GM19351 (cell line): ENCODE data around the gene ELAC1.
"Not testable (repeated sequence)": the region's sequence is repeated elsewhere in the genome, so short reads cannot be mapped to it uniquely, and the experiment has no call there.

Experiments
- ATAC-seq: cut with Tn5 transposase; IDR thresholded peaks from one replicate; pipeline ENCODE4 v1.9.1; 2021; ENCODE audit warnings: mild to moderate bottlenecking, moderate library complexity; ENCODE audit not compliant: unreplicated experiment

ELAC1 gene

DNA sequence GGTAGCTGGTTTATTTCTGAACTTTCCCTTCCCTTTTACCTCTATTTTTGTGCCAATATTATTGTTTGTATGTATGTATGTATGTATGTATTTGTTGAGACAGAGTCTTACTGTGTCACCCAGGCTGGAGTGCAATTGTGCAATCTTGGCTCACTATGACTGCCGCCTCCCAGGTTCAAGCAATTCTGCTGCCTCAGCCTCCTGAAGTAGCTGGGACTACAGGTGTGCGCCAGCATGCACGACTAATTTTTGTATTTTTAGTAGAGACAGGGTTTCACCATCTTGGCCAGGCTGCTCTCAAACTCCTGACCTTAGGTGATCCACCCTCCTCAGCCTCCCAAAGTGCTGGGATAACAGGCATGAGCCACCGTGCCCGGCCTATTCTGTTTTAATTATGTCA lies 4.6 kb downstream of the ELAC1 start:
- not testable (repeated sequence) for ATAC-seq

DNA sequence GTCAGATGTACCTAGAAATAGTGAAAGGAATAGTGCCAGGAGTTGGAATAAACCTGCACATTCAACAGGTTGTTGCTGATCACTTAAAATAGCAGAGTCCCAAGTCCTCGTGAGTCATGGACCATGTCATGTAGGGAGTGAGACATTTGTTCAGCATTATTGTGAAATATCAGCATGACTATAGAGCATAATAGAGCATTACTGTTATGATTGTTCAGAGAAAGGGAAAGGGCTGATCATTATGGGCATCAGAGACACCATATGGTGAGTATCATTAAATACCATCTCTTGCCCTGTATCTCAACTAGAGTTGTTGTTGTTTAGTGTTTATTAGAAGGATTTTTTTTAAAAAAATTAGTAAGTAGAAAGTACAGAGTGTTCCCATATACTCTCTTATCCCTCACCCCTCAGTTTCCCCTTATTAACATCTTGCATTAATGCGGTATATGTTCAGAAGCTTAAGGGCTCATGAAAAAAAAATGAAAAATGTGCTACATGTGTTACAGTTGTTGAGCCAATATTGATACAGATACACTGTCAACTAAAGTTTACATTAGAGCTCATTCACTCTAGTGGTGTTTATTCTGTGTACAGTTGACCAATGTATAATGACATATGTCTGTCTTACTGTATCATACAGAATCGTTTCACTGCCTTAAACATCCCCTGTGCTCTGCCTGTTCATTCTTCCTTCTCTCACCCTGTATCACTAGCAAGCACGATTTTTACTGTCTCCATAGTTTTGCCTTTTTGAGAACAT lies 5.7 kb downstream of the ELAC1 start:
- no peak for ATAC-seq

DNA sequence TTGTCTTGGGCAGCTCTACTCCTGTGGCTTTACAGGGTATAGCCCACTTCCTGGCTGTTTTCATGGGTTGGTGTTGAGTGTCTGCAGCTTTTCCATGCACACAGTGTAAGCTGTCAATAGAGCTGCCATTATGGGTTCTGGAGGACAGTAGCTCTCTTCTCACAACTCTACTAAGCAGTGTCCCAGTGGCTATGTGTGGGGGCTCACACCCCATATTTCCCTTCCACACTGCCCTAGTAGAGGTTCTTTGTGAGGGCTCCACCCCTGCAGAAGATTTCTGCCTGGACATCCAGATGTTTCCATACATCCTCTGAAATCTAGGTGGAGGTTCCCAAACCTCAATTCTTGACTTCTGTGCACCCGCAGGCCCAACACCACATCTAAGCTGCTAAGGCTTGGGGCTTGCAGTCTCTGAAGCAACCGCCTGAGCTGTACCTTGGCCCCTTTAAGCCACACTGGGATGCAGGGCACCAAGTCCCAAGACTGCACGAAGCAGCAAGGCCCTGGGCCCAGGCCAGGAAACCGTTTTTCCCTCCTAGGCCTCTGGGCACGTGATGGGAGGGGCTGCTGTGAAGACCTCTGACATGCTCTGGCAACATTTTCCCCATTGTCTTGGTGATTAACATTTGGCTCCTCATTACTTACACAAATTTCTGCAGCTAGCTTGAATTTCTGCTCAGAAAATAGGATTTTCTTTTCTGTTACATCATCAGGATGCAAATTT lies 9.4 kb downstream of the ELAC1 start:
- ATAC-seq = no peak

DNA sequence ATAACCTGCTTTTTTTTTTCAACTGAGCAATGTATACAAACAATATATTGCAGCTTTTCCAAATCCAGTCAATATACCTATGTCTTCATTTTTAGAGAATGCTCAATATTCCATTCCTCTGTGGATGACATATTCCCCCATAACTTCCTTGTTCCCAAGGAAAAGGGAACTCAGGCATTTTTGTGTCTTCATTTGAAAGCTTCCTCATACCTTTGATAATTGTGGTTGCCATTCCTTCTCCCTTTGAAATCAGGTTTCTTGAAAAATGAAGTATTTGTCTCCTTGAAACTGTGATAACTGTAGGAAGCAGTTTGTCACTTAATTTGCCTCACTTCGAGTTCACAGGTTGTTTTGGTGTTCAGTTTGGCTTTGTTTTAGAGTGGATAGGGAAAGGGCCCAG lies 13.5 kb downstream of the ELAC1 start:
- no peak for ATAC-seq

DNA sequence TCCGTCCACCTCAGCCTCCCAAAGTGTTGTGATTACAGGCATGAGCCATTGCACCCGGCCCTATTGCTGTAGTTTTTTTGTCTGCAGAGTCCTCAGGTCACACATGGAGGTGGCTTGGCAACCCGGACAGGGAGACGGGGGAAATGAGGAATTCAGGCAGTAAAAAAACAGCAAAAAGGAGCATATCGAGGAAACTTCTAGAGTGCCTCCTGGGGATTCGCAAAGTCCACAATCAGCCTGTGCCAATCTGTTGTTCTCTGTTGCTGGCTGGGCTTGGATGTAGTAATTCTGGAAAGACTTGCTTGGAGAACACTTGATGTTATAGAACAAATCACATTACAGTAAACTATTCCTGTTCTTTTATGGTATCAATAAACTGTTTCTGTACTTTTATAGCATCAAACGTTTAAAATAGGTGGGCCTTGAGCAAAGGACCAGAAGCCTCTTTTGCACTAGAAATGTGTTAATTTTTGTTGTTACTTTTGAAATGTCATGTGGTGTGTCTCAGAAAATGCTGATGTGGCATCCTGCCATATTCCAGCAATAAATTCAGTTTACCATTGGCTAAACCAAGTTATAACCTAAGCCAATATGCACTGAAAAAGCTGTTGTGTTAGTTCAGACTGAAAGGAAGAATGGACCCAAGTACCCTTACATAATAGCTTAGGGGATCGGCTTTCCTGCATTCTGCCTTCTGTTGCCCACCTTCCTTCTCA lies 14.4 kb downstream of the ELAC1 start:
- ATAC-seq = no peak

DNA sequence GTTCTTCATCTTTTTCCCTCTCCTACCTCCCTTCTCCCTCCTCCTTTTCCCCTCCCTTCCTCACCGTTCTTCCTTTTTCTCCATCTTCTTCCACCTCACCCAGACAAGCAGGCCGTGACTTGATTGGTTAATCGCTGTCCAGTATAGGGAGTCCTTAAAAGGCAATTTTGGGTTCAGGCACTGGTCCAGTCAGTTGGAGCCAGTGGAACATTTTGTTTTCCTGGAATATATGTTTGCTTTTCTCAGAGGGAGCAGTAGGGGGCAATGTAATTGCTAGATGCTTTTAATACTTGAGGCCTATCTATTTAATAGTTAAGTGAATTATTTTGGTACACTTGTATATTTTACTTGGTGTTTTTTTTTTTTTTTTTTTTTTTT lies 15.0 kb downstream of the ELAC1 start:
- ATAC-seq = no peak

DNA sequence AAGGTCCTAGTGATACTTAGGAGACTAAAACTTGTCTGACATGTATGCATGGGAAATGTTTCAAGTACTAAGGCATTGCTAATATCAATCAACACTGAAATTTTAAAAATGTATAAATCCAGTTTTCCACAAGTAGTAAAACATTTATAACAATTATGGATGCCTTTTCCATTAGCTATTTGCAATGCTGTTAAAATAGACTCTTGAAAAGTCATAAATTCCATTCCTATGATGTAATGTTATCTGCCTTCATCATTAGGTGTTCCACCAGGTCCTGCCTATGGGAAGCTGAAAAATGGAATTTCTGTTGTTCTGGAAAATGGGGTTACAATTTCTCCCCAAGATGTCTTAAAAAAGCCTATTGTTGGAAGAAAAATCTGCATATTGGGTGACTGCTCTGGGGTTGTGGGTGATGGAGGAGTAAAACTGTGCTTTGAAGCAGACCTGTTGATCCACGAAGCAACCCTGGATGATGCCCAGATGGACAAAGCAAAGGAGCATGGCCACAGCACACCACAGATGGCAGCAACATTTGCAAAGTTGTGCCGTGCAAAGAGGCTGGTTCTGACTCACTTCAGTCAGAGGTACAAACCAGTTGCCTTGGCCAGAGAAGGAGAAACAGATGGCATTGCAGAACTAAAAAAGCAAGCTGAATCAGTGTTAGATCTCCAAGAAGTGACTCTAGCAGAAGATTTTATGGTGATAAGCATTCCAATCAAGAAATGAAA lies 18.7 kb downstream of the ELAC1 start:
- no peak for ATAC-seq

DNA sequence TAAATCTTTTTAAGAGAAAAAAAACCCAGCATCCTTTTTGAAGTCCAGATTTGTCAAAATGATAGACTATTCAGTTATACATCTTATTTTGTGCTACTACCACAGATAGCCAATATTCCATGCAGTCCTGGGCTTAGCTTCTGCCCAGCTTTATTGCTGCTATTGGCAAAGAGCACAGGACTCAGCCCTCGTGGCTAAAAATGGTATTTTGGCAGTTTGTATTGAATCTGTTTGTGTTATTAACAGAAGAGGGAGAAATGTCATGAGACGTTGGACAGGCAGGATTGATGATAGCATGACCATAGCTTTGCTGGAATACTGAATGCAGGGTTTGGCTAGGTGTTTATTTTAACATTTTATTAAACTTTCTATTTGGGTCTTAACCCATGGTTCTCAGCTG lies 19.4 kb downstream of the ELAC1 start:
- no peak for ATAC-seq

DNA sequence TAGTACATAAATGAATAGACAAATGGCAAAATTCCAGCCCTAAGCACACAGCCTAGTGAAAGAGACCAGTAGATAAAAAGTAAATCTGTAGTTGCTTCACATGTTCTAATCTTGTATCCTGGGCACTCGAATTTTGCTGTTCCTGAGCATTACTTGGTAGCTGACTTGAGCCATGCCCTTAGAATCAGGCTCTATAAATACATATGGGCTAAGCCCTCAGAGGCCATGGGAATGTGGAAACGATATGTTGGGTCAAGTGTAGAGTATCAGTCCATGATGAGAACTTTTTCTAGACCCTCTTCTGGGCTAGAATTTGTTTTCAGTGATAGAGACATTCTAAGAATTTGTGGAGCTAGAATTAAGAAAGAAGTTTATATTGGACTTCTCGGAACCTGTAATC lies 21.9 kb downstream of the ELAC1 start:
- ATAC-seq = no peak

DNA sequence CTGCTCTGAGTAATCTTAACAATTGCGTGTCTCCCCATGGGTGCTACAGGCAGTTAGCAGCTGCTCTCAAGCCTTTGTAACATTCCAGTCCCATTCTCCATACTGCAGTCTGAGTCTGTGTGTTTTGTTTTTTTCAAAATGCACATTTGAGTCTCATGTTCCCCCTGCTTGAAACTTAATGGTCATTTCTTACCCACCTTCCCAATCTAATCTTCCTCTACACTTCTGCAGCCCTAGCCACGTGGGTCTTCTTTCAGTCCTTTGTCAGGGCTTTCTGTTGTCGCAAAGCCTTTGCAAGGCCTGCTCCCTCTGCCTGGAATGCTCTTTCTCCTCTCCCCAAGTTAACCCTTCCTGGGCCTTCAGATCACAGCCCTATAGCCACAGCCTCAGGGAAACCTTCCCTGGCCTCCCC lies 24.5 kb downstream of the ELAC1 start:
- ATAC-seq = no peak

DNA sequence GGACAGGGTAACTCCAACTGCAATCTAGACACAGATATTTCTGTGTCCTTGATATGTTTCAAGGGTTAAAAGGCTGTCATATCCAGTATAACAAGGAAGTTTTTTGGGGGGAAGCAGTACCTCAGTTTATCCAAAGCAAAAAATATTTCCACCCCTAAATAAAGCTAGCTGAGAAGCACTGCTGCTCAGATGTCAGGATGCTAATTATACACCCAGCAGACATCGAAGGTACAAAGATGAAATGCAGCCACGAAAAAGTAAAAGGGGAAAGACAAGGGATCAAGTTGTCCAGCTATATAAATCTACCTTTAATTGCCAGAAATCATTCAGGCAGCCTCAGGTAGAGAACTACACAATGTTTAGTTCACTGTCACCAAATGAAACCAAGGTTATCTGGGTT lies 26.2 kb downstream of the ELAC1 start:
- no peak for ATAC-seq

DNA sequence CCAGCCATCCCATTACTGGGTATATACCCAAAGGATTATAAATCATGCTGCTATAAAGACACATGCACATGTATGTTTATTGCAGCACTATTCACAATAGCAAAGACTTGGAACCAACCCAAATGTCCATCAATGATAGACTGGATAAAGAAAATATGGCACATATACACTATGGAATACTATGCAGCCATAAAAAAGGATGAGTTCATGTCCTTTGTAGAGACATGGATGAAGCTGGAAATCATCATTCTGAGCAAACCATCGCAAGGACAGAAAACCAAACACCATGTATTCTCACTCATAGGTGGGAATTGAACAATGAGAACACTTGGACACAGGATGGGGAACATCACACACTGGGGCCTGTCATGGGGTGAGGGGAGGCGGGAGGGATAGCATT lies 35.3 kb downstream of the ELAC1 start:
- not testable (repeated sequence) for ATAC-seq

DNA sequence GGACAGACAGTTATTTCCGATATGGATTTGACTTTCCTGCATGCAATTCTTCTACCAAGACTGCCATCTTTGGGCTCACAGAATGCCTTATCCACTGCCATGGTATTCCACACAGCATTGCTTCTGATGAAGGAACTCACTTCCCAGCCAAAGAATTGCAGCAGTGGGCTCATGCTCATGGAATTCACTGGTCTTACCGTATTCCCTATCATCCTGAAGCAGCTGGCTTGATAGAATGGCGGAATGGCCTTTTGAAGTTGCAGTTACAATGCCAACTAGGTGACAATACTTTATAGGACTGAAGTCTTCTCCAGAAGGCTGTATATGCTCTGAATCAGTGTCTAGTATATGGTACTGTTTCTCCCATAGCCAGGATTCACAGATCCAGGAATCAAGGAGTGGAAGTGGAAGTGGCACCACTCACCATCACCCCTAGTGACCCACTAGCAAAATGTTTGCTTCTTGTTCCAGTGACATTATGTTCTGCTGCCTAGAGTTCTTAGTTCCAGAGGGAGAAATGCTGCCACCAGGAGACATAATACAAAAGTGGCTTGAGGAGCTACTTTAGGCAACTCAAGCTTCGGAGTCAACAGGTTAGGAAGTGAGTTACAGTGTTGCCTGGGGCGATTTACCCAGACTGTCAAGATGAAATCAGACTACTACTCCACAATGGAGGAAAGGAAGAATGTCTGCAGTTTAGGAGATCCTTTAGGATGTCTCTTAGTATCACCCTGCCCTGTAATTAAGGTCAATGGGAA lies 38.4 kb downstream of the ELAC1 start:
- no peak for ATAC-seq

DNA sequence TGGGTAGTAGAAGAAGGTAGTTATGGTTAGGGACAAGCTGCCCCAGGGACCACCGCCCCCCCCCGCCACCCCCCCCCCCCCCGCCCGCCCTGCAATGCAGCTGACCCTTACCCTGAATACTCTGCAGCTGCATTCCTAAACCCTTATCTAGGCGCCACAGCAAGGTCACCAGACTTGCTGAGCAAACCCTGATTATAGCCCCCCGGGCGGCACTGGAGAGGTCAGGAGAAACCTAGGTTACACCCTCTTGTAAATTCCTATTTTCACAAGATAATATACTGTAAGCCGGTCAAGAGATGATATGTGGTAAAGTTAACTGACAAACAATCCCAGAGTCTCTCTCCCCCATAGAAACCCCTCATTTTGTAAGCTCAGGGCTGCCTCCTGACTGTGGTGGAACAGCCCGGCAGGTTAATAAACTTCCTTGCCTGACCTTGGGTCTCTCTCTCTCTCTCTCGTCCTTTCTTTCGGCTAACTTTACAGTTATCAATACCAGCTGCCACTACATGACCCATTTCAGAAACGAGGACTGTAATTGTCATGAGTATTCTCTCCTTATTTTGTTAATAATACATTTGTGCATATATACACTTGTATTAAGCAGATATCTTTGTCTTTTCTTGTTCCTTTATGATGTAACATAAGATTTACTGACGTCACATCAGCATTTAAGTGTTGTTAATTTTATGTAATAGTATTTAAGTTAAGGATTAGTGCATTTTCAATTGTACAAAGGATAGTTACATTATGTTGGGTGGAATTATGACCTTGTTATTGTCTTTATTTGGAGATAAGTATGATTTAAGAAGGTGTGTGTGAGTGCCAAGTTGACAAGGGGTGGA lies 39.3 kb downstream of the ELAC1 start:
- ATAC-seq = no peak

DNA sequence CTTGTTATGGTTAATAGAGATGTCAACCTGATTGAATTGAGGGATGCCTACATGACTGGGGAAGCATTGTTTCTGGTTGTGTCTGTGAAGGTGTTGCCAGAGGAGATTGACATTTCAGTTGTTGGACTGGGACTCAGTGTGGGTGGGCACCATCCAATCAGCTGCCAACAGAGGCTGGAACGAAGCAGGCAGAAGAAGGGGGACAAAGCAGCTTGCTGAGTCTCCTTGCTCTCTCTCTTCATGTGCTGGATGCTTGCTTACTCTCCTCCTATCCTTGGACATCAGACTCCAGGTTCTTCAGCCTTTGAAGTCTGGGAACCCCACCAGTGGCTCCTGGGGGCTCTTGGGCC lies 39.9 kb downstream of the ELAC1 start:
- no peak for ATAC-seq

DNA sequence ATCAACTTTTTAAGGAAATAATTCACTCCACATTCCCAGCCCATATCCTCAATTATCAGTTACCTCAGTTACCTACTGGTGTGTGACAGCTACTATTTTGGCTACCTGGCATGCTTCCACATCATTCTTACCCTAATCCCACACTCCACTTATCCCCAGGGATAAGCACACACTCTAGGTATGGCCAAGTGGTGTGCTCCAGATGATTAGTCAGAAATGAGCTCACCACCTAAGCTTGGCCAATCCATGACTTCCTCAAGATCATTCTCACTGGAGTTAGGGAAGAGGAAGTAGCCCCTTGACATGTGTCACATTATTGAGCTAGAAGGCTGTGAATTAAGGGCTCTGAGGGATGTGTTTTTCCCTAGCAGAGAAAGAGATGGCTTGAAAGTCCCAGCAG lies 41.2 kb downstream of the ELAC1 start:
- ATAC-seq = no peak

DNA sequence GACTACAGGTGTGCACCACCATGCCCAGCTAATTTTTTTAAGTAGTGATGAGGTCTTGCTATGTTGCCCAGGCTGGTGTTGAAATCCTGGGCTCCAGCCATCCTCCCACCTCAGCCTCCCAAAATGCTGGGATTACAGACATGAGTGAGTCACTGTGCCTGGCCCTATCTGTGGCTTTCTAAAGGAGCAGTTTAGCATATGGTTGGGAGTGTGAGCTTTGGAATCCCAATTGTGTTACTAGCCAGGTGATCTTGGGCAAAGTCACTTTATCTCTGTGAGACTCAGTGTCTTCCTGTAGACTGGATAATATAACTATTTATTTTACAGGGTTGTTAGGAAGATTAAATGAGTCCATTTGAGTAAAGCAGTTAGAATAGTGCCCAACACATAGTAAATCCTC lies 42.4 kb downstream of the ELAC1 start:
- ATAC-seq = no peak

DNA sequence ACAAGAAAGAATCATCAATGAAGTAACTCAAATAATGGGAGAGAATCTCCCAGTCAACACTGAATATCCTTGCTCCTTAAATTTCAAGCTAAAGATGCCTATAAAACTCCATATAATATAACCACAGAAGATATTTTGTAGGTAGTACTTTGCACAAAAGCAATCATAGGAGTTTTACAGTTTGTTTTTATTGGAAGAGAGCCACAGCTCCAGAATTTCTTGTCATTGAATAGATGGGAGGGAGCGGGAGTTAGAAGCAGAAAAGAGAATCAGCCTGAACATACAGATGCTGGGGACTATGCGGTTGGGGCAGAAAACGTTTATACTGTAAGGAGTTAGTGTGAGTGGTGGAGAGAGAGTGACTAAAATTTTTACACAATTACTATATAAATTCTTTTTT lies 43.9 kb downstream of the ELAC1 start:
- ATAC-seq = no peak

DNA sequence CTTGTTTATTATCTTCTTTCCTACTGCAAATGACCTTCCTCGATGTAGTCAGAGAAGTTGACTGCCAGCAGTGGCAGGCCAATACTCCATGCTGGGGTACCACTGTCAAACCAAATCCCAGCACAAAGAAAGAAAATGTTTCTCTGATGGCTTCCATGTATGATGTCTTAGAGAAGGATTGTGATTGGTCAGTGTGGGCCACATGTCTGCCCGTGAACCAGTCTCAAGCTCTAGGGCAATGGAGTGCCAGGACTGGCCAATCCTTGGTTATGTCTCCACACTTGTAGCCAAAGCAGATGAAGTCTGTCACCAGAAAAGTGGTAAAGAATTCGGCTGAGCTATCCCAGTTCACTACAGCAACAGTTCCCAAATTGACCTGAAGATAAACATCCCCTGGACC lies 44.6 kb downstream of the ELAC1 start:
- no peak for ATAC-seq

DNA sequence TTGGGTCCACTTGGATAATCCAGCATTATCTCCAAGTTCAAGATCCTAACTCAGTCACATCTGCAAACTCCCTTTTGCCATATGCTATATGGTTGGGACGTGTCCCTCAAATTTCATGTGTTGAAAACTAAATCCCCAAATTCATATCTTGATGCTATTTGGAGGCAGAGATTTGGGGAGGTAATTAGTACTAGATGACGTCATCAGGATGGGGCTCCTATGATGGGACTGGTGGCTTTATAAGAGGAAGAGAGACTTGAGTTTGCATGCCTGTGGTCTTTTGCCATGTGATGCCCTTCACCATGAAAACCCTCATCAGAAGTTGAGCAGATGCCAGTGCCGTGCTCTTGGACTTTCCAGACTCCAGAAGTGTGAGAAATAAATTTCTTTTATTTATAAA lies 45.4 kb downstream of the ELAC1 start:
- no peak for ATAC-seq
